GM18526 (cell line): ENCODE measurements around the gene SETD1A.
A peak's percentile ranks its signal among the peaks of the same experiment; 100 is the strongest.

Experiments used
- POLR2A ChIP-seq: IDR thresholded peaks from 3 replicates; pipeline ENCODE4 v1.6.1; 2011; ENCODE audit not compliant: insufficient read length; ENCODE audit errors: extremely low read depth

SETD1A gene

DNA sequence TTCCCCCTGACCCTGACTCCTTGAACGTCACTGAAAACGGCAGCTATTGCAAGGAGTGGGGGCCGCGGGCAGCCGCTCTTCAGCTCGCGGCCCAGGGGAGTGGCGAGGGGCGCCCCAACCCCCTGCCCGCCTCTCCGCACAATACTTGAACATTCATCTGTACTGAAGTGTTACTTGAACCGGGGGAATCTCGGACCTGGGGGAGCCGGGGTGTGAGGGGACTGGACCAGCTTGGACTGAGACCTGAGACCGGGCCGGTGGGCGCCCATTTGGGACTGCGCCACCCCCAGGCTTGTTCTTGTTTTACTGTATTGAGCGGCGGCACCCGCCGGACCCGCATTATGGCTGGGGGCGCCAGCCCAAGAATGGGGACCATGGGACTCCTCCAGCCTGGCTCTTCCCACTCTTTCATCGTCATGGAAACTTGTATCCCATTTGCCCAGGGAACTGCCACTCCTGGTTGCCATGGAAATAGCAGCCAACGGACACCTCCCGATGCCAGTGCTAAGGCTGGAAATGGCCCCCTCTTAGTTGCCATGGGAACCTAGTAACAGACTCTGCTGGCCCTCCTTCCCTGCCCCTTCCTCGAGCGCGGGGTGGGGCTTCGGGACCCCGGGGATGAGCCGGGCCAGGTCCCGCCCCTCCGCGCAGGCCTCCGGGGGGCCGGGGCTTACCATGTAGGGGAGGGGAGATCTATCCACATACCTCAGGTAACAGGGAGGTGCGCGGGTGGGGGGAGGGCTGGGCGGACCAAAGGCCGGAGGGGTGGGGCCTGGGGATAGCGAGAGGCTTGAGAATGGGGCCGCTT, 9.5 kb upstream of the SETD1A start:
- no peak for TF ChIP-seq POLR2A

DNA sequence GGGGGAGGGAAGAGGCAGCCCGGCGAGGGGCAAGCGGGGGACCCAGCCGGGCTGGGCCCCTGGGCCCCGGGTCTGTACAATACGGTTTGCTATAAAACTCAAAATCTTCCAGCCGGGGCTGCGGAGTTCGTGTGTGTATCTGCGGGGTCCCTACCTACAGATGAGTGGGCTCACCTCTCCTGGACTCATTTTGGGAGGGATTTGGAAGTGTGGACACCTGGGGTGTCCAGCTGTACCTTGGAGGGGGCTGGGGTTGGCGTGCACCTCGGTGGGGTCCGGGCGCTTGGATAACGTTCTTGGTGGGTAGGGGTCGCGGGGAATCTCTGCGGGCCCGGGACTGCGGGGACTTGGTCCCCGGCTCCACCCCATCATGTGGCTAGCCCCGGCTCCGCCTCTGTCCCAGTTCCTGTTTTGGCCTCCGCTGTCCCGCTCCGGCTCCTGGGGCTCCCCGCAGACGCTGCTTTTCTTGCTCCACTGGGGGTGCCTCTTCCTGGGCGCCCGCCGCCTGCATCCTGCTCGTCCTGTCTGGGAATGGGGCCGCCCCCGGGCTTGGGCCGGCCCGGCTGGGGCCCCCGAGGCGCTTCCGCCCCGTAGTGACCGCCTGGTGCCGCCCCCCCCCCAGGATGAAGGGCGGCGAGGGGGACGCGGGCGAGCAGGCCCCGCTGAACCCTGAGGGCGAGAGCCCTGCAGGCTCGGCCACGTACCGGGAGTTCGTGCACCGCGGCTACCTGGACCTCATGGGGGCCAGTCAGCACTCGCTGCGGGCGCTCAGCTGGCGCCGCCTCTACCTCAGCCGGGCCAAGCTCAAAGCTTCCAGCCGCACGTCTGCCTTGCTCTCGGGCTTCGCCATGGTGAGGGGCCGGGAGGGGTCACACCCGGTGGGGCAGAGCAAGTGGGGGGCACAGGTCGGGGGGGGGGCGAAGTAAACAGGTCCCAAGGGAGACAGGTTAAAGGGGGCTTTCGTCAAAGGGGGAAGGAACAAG, 8.6 kb upstream of the SETD1A start, which contains the start of gene ORAI3:
Gene ORAI3, plus strand, starts transcription at position 402 of the 983 bp plus-strand sequence. Its CDS starts 222 bp downstream, at position 624.
- peak; percentile 54 for TF ChIP-seq POLR2A

DNA sequence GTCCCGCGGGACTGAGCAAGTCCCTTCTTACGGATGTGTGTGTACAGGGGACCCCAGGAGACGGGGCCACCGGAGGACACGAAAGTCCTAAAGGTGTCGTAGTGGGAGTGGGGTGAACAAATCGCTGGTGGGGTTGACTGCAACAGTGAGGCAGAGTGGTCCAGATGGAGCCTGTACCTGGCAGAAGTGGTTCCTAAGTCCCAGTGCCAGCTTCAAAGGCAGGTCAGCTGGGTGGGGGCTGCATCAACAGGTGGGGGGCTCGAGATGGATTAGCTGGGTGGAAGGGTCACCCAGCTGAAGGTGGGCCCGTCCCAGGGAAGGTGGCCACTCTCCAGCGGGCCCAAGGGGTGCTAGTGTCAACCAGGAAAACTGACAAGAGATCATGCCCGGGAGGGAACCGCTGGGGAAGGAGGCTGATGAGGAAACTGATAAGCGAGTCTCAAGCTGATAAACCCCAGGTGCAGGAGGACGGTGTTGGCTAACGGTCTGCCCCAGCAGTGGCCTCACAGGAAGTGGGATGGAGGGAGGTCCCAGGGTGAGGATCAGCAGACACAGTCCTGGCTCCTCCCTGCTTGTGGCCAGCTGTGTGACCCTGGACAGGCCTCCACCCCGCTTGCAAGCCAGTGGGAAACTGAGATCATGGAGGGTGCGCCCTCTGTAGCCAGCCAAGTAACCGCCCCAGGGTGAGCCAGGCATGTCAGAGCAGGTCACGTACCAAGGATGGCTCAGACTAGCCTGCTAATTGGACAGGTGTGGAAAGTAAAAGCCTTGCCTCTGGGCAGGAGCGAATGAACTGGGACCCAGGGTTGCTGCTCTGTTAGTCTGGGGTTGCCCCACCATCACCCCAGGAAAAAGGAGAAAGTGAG, 7.7 kb upstream of the SETD1A start:
- TF ChIP-seq POLR2A = peak; percentile 60

DNA sequence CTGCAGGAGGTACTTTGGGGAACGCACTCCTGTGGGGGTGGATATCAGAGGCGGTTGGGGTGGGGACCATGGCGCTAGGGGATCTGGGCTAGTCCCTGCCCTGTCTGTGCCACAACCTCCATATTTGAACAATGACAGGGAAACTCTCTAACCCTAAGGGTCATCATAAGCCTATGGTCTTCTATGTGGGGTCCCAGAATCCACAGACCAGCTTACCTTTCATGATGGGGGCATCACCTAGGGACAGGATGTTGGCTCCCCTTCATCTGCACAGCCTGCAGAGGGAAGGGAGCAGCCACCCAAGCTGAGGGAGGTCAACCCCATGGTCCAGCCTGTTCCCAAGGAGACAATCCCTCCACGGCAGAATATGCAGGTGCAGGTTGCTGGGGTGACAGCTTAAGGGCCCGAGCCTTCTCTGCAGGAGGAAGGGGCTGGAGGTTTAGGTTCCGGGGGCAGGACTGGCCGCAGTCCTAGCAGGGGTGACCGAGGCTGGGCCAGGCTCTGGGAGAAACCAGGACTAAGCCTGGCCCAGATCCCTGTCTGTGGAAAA, 7.0 kb upstream of the SETD1A start:
- TF ChIP-seq POLR2A = no peak

DNA sequence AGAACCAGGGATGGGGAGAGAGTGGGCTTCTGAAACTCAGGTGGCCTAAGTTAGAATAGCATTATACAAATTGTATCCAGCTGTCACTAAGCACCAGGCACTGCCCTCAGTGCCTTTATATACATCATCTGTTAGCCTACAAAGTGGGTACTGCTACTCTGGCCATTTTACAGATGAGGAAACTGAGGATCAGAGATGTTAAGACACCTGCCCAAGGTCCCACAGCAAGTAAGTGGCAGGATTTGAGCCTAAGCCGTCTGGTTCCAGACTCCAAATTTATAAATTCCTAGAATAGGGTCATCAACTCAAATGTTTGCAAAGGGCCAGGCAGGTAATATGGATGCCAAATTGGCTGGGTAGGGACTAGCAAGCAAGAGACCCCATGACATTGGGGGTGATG, 6.4 kb upstream of the SETD1A start:
- TF ChIP-seq POLR2A = no peak

DNA sequence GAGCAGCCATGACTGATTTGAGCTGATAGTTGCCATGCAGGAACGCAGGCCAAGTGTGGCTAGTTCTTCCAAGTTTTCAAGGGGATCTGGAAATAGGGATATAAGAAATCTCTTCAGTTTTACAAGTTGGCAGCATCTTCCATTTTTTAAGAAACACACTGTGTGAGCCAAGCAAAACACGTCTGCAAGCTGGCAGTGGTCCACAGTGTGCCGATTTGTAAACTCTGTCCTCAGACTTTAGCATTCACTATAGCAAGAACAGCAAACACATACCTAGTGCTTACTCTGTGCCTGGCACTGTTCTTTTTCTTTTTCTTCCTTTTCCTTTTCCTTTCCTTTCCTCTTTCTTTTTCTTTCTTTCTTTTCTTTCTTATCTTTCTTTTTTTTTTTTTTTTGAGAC, 5.8 kb upstream of the SETD1A start:
- no peak for TF ChIP-seq POLR2A

DNA sequence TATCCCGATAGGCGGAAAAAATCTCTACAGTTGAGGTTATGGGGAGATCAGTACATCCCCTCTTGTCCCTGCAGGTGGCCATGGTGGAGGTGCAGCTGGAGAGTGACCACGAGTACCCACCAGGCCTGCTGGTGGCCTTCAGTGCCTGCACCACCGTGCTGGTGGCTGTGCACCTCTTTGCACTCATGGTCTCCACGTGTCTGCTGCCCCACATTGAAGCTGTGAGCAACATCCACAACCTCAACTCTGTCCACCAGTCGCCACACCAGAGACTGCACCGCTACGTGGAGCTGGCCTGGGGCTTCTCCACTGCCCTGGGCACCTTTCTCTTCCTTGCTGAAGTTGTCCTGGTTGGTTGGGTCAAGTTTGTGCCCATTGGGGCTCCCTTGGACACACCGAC, 4.4 kb upstream of the SETD1A start:
- TF ChIP-seq POLR2A = no peak

DNA sequence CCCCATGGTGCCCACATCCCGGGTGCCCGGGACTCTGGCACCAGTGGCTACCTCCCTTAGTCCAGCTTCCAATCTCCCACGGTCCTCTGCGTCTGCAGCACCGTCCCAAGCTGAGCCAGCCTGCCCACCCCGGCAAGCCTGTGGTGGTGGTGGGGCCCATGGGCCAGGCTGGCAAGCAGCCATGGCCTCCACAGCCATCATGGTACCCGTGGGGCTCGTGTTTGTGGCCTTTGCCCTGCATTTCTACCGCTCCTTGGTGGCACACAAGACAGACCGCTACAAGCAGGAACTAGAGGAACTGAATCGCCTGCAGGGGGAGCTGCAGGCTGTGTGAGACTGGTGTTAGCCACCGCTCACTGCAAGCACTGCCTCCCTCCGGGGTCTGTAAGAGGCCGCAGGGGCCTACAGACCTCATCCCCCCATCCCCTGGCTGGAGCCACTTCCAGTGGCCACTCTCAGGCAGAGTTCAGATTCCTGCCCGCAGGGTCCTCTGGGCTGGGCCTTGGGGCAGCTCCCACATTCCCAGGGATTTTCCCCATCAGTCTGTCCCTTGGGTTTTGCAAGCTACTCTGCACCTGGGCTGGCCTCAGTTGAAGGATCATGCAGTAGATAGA, 3.9 kb upstream of the SETD1A start:
- no peak for TF ChIP-seq POLR2A

DNA sequence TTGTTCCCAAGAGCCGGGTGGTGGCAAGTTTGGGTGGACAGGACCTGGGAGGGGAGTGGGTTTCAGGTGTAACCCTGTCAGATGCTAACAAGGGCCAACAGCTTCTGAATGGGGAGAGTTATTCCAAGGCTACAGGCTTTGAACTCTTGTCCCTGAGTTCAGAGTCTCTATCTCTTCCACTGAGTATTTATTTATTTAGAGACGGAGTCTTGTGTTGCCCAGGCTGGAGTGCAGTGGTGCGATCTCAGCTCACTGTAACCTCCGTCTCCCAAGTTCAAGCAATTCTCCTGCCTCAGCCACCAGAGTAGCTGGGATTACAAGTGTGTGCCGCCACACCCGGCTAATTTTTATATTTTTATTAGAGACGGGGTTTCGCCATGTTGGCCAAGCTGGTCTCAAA, 2.6 kb upstream of the SETD1A start:
- TF ChIP-seq POLR2A = no peak

DNA sequence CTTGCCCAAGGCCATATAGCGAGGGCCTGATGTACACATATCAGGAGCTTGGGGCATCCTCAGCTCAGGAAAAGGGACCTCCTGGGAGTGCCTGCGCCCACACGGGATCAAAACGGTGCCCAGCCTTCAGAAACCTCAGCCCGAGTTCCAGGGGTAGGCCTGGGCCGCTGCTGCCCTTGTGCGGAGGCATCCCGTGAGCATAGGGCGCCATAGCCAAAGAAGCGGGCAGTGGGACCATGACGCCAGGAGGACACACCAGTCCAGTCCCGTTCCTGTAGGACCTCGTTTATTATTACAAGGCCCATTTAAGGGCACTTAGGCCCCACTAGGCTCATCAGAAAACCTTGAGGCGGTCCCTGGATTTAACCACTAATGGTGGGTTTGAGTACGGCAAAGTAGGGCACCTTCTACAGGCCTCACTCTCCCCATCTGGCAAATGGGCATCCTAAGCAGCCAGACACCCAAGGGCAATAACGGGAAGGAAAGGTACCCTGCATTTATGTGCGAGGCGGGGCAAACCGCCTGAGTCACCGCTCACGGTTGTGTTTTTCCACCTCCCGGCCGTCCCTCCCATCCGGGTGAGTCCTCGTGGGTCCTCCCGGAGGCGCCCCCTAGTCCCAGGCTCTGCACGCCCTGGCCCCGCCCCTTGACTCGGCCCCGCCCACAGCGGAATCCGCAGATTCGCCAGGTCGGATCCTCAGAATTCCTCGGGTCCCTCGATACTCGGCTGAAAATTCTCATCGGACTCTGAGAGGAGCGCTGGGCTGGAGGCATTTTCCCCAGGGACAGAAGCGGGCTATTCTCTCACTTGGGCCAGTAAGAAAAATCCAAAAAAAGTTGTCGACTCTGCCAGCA, 726 bp upstream of the SETD1A start:
- peak; percentile 14 for TF ChIP-seq POLR2A

DNA sequence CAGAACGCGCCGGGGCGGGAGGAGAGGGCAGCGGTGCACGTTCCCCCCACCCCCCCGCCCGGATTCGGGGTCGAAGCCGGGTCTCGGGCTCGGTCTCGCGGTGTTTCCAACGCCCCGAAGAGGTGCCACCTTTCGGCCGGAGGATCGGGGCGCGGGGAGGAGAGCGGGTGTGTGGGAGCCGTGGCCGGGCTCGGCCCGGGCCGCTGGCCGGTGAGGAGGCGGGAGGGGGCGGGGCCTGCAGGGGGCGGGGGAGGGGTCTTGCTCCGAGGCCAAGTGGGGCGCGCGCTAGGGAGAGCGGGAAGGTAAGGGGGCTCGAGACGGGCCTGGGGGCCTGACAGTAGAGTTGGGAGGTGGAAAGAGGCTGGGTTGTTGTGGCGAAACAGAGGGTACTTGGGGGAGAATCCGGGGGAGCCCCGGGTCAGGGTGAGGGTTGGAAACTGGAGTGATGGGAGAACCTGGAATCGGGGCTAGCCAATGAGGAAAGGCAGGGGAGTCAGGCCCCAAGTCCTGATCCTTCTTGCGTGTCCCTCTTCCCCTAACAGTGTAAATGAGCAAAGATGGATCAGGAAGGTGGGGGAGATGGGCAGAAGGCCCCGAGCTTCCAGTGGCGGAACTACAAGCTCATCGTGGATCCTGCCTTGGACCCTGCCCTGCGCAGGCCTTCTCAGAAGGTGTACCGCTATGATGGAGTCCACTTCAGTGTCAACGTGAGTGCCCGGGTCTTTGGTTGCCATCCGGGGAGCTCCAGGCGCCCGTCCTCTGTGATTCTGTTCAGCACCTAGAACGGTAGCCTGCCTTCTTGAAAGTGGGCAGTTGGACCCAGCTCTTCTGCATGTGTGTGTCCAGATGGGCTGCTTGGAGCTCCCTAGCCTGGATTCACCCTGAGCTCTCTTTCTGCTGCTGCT, 873 bp downstream of the SETD1A start:
- no peak for TF ChIP-seq POLR2A

DNA sequence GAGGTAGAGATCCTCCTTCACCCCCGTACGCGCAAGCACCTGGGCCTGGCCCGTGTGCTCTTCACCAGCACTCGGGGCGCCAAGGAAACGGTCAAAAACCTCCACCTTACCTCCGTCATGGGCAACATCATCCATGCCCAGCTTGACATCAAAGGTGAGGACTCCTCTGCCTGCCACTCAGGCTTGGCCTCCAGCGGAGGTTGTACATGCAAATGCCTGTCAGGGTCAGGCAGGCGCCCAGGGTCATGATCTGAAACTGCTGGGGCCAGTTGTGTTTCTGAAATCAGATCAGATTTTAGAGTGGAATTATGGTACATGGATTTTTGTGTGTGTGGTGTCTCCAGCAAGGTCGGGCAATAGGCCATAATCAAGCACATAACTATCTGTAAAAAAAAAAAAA, 3.8 kb downstream of the SETD1A start:
- no peak for TF ChIP-seq POLR2A
